BLaER1 treated with 17β-estradiol and CSF1 and Interleukin-3, amounts not matched to agents 10 nM and 100 nM (cell line): ENCODE data around the gene MYO18B.

Experiments
- H3K27ac ChIP-seq, 11 experiments: shearing (Covaris generic); formaldehyde crosslinking; 2 replicates each; pipeline ENCODE4 v1.8.1; 2022
- H3K27me3 ChIP-seq, 11 experiments: shearing (Covaris generic); formaldehyde crosslinking; 2 replicates each; pipeline ENCODE4 v1.8.1; 2022
- H3K36me3 ChIP-seq, 11 experiments: shearing (Covaris generic); formaldehyde crosslinking; 2 replicates each; pipeline ENCODE4 v1.8.1; 2022
- H3K4me1 ChIP-seq, 10 experiments: shearing (Covaris generic); formaldehyde crosslinking; 2 replicates each; pipeline ENCODE4 v1.8.1; 2022
- H3K4me2 ChIP-seq, 11 experiments: shearing (Covaris generic); formaldehyde crosslinking; 2 replicates each; pipeline ENCODE4 v1.8.1; 2022
- H3K4me3 ChIP-seq, 10 experiments: shearing (Covaris generic); formaldehyde crosslinking; 2 replicates each; pipeline ENCODE4 v1.8.1; 2022
- H3K9ac ChIP-seq, 11 experiments: shearing (Covaris generic); formaldehyde crosslinking; 2 replicates each; pipeline ENCODE4 v1.8.1; 2022
- H3K9me3 ChIP-seq, 11 experiments: shearing (Covaris generic); formaldehyde crosslinking; replicated peaks in 1 of 11; 2 replicates each; pipeline ENCODE4 v1.8.1; 2022
- H4K20me1 ChIP-seq, 11 experiments: shearing (Covaris generic); formaldehyde crosslinking; 2 replicates each; pipeline ENCODE4 v1.8.1; 2022
- Cebpa-rat ChIP-seq, 11 experiments: shearing (Covaris generic); IDR thresholded peaks; 2 replicates each; pipeline ENCODE4 v1.8.1; 2022

The MYO18B gene

DNA sequence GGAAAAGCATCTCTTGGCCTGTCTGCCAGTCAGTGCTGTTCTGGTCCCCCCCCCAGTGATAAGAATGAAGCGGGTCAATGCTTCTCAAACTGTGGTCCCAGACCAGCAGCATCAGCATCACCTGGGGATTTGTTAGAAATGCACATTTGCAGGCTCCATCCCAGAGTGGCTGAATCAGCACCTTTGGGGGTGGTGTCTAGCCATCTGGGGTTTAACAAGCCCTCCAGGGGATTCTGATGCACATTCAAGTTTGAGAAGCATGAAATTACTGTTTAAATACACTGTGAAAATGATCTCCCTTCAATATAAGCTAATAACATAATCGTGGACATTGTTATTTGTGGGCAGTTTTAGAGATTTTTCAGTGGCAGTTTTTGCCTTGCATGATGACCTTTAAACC lies 133.5 kb downstream of the MYO18B start:
- Histone ChIP-seq H3K4me3 (no peak overlapping the region), H3K36me3 (no peaks in the 10 kb centered on the region), H4K20me1 (no peaks in the 10 kb centered on the region), H3K4me1 (peaks cover 0 to 8% (median 0%) of the 10 kb centered on the region in 10 experiments; a peak in 4 of 20 replicates), H3K9ac (no peak overlapping the region), H3K4me2 (peak overlapping the region in 1 of 11 experiments; percentile 5; a peak in 1 of 22 replicates), H3K9me3 (no peaks in the 10 kb centered on the region), H3K27me3 (no peaks in the 10 kb centered on the region), H3K27ac (no peak overlapping the region)
- TF ChIP-seq Cebpa-rat (IDR thresholded peaks at IDR 0.05), result no peak

DNA sequence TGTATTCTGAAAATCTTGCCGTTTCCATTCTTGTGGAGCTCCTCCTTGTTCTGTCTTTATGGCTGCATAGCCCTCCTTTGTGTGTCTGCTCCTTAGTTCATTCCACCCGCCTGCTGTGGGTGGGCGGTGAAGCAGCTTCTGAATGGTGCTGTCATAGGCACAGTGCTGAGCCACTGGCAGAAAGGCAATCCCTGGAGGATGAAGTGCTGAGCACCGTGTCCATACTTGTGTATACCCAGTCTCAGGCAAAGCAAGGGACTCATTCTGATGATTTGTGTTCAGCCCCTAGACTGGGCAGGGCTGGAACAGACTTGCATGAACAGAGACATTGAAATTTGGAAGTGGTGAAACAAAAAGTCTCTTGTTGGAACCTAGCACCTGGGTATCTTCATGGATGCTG lies 134.9 kb downstream of the MYO18B start:
- H3K4me3 ChIP-seq, result no peak overlapping the region
- H3K36me3 ChIP-seq, result no peaks in the 10 kb centered on the region
- H3K4me2 ChIP-seq, result no peak overlapping the region
- no peaks in the 10 kb centered on the region for H3K9me3 ChIP-seq
- peaks cover 0 to 8% (median 0%) of the 10 kb centered on the region in 10 experiments; a peak in 4 of 20 replicates for H3K4me1 ChIP-seq
- H3K9ac ChIP-seq, result no peak overlapping the region
- no peak overlapping the region for H3K27ac ChIP-seq
- no peaks in the 10 kb centered on the region for H4K20me1 ChIP-seq
- H3K27me3 ChIP-seq, result no peaks in the 10 kb centered on the region
- TF ChIP-seq Cebpa-rat (IDR thresholded peaks at IDR 0.05), result no peak

DNA sequence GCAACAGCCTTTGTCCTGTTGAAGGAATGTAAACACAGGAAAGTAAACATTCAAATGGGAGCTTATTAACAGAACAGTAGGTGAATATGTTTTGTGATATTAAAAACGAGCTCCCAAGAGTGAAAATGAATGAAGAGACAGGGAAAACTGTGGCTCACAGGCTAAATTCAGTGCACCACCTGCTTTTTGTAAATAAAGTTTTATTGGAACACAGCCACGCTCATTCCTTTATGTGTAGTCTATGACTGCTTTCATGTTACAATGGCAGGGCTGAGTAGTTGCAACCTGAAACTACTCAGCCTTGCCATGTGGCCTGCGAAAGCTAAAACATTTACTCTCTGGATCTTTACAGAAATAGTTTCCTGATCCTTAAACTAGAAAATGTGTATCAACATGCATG lies 136.9 kb downstream of the MYO18B start:
- H3K27ac ChIP-seq, result no peak overlapping the region
- H3K9ac ChIP-seq, result no peak overlapping the region
- no peaks in the 10 kb centered on the region for H3K9me3 ChIP-seq
- H3K4me3 ChIP-seq, result no peak overlapping the region
- H4K20me1 ChIP-seq, result no peaks in the 10 kb centered on the region
- H3K27me3 ChIP-seq, result no peaks in the 10 kb centered on the region
- peaks cover 0 to 8% (median 0%) of the 10 kb centered on the region in 10 experiments; a peak in 4 of 20 replicates for H3K4me1 ChIP-seq
- TF ChIP-seq Cebpa-rat (IDR thresholded peaks at IDR 0.05), result no peak
- H3K4me2 ChIP-seq, result no peak overlapping the region
- no peaks in the 10 kb centered on the region for H3K36me3 ChIP-seq

DNA sequence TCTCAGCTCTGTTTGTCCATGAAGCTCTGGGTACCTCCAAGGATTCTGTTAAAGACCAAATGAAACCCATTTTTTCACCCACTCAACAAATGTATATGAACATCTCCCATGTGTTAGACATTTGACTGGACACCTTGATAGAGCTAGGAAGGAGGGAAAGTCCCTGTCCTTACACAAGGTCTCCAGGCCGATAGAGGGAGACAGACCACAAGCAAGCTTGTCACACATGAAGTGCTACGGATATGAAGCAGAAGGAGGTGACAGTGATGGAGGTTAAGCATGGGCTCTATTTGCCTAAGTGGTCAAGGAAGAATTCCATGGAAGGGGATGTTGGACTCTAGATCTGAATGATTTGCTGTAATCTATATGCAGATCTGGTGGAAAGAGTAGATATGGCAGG lies 138.5 kb downstream of the MYO18B start:
- Histone ChIP-seq H3K27me3 (no peaks in the 10 kb centered on the region), H3K4me2 (no peak overlapping the region), H3K9me3 (no peaks in the 10 kb centered on the region), H4K20me1 (no peaks in the 10 kb centered on the region; a peak in 1 of 22 replicates), H3K27ac (no peak overlapping the region), H3K4me1 (peaks cover 0 to 4% (median 0%) of the 10 kb centered on the region in 10 experiments; a peak in 4 of 20 replicates), H3K4me3 (no peak overlapping the region), H3K36me3 (no peaks in the 10 kb centered on the region), H3K9ac (no peak overlapping the region)
- TF ChIP-seq Cebpa-rat (IDR thresholded peaks at IDR 0.05), result no peak

DNA sequence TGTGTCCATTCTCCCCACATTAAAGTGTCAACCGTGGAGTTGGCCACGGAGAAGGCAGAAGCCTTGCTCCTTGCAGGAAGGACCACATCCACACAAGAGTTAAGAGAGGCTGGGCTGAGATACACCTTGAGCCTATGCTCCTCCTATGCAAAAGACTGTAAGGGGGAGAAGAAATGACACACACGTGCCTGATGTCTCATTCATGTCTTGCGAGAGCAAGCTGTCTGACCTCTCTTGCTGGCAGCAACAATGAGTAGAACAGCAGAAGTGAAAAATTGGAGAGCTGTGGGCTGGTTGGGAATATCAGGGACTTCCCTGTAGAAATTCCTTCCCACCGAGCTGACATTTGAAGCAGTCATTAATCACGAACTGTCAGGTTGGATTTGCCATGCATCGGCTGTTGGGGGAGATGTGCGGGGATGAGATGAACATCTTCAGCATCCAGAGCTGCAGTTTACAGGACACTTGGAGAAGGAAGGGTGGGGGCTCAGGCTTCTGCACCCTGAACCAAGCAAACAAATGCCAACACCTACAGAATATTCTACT lies 139.3 kb downstream of the MYO18B start:
- H3K4me1 ChIP-seq, result no peaks in the 10 kb centered on the region
- no peaks in the 10 kb centered on the region for H3K9me3 ChIP-seq
- TF ChIP-seq Cebpa-rat (IDR thresholded peaks at IDR 0.05), result no peak
- no peak overlapping the region for H3K9ac ChIP-seq
- H3K27me3 ChIP-seq, result no peaks in the 10 kb centered on the region
- H3K27ac ChIP-seq, result no peak overlapping the region
- H3K36me3 ChIP-seq, result no peaks in the 10 kb centered on the region
- no peak overlapping the region for H3K4me3 ChIP-seq
- H4K20me1 ChIP-seq, result no peaks in the 10 kb centered on the region; a peak in 1 of 22 replicates
- H3K4me2 ChIP-seq, result no peak overlapping the region

DNA sequence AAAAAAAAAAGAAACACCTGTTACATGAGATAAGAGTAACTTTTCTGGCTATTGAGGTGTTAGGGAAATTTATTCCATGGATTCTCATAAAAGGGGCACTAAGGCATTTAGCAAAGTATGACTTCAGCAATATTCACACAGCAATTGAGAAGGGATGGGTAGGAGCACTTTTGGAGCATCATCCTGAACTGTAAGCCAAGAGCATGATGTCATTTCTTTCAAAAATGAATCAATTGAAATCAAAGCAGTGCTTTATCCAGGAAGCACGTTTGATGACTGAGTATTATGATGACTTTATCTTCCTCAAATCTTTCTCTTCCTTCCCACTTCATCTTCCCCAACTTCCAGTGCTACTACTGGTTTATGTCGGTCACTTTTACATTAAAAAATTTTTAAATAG lies 140.4 kb downstream of the MYO18B start:
- Histone ChIP-seq H3K4me1 (no peaks in the 10 kb centered on the region), H3K9me3 (no peaks in the 10 kb centered on the region)
- TF ChIP-seq Cebpa-rat (IDR thresholded peaks at IDR 0.05), result no peak

DNA sequence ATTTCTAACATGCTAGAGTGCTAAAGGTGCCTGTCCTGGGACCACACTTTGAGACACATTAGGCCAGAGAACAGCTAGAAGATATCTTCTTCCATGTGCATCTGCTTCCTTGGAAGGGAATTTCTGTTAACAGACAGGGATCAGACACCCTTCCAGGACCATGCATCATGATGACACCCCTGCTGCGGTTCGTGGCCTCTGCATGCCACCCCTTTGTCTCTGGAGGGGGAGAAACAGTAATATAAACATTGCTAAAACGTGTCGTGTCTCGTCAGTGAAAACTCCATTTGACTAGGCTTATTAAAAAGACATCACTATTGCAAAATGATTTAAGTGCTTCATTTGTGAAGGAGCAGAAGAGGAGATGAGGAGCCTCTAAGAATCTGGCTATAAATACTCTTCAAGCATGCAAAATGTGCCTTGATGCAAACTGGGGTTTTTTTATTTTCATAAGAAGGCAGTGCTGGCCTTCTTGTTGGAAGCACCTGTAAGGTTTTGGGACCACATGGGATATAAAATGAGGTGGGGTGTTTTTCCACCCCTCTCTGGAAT lies 141.6 kb downstream of the MYO18B start:
- H3K27ac ChIP-seq, result no peak overlapping the region
- H3K9me3 ChIP-seq, result no peaks in the 10 kb centered on the region
- H4K20me1 ChIP-seq, result no peaks in the 10 kb centered on the region; a peak in 1 of 22 replicates
- H3K4me1 ChIP-seq, result no peaks in the 10 kb centered on the region
- H3K4me3 ChIP-seq, result no peak overlapping the region
- TF ChIP-seq Cebpa-rat (IDR thresholded peaks at IDR 0.05), result no peak
- no peaks in the 10 kb centered on the region for H3K27me3 ChIP-seq
- no peak overlapping the region for H3K9ac ChIP-seq
- H3K4me2 ChIP-seq, result no peak overlapping the region
- no peaks in the 10 kb centered on the region for H3K36me3 ChIP-seq

More for the DNA sequence above, 140.4 kb downstream of the MYO18B start:
- Histone ChIP-seq H3K36me3 (no peaks in the 10 kb centered on the region), H3K9ac (no peak overlapping the region), H3K4me3 (no peak overlapping the region), H3K27ac (no peak overlapping the region), H3K27me3 (no peaks in the 10 kb centered on the region), H3K4me2 (no peak overlapping the region), H4K20me1 (no peaks in the 10 kb centered on the region; a peak in 1 of 22 replicates)

DNA sequence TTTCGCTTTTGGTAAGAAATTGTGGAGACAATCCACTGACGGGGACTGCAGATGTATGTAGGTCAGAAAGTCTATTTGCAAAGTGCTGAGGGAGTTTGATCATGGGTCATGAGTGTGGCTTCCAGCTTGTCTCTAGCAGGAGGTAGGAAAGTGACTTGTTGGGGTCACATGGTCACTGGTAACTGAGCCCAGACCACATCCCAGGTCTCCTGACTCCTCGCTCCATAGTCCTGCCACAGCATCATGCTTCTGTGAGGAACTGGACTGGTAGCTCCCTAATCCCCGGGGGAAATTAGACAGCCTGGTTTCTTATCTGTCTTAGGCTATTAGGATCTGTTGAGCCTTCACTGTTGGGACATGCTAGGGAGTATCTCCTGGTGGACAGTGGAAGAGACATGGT lies 142.1 kb downstream of the MYO18B start:
- Histone ChIP-seq H3K9me3 (no peaks in the 10 kb centered on the region), H3K9ac (no peak overlapping the region), H4K20me1 (no peaks in the 10 kb centered on the region; a peak in 1 of 22 replicates), H3K4me1 (no peaks in the 10 kb centered on the region), H3K4me2 (no peak overlapping the region), H3K27ac (no peak overlapping the region), H3K4me3 (no peak overlapping the region), H3K36me3 (no peaks in the 10 kb centered on the region), H3K27me3 (no peaks in the 10 kb centered on the region)
- TF ChIP-seq Cebpa-rat (IDR thresholded peaks at IDR 0.05), result no peak

DNA sequence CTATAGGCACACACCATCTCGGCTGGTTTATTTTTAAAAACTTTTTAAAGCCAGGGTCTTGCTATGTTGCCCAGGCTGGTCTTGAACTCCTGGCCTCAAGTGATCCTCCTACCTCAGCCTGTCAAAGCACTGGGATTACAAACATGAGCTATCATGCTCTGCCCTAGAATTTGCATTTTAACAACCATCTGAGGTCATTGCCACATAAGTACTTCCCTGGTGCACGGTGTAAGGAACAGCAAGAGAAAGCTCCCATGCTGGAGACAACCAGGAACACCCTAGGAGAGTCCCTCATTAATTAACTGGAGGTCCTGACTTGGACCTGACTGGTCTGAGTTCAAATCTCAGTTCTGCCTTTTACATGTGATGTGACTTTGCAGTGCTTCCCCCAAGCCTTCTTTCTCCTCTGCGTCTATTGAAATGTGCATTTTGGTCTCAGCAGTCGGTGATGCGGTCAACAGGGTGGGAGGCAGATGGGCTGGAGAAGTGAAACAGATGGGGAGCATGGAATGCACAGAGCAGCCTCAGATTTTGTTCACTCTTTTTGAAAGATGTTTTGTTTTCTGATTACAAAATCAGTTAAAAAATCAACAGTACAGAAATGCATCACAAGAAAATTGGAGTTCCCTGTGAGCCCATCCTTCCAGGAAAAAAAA lies 146.5 kb downstream of the MYO18B start:
- Histone ChIP-seq H3K4me3 (no peak overlapping the region), H3K9ac (no peak overlapping the region), H3K36me3 (no peaks in the 10 kb centered on the region), H3K27ac (no peak overlapping the region), H4K20me1 (no peaks in the 10 kb centered on the region; a peak in 1 of 22 replicates), H3K4me2 (no peak overlapping the region), H3K9me3 (no peaks in the 10 kb centered on the region), H3K4me1 (no peaks in the 10 kb centered on the region), H3K27me3 (no peaks in the 10 kb centered on the region)
- TF ChIP-seq Cebpa-rat (IDR thresholded peaks at IDR 0.05), result no peak

DNA sequence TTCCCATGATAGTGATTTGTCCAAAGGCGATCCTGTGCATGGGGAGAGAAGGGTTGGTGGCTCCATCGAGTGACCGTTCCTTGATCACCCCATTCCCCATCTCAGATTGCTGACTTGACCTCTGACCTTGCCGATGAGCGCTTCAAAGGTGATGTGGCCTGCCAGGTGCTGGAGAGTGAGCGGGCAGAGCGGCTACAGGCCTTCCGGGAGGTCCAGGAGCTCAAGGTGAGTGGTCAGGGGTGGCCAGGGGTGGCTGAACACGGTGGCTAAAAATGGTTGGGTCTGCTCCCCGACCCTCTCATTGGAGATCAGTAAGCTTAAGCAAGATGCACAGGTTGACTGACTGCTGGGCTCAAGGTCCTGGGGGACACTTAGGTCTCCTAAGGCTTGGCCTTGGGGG lies 148.7 kb downstream of the MYO18B start:
- Histone ChIP-seq H4K20me1 (no peaks in the 10 kb centered on the region; a peak in 1 of 22 replicates), H3K36me3 (no peaks in the 10 kb centered on the region), H3K9me3 (no peaks in the 10 kb centered on the region)

More for the DNA sequence above, 148.7 kb downstream of the MYO18B start:
- Histone ChIP-seq H3K9ac (no peak overlapping the region), H3K4me3 (no peak overlapping the region), H3K27ac (no peak overlapping the region), H3K27me3 (no peaks in the 10 kb centered on the region), H3K4me2 (no peak overlapping the region), H3K4me1 (no peaks in the 10 kb centered on the region)
- TF ChIP-seq Cebpa-rat (IDR thresholded peaks at IDR 0.05), result no peak
